NT2/D1 (cell line): ENCODE results near the gene MYO5A.

Experiments used
- YY1 ChIP-seq: IDR thresholded peaks from 2 replicates; pipeline ENCODE4 v1.6.1; 2011; ENCODE audit not compliant: insufficient read length, insufficient read depth
- ZNF274 ChIP-seq: IDR thresholded peaks from 2 replicates; pipeline ENCODE4 v1.6.1; 2011; ENCODE audit warnings: mild to moderate bottlenecking, low read depth, low read length

- TF ChIP-seq YY1, result no peak
- no peak for TF ChIP-seq ZNF274
These were observed 64.2 kb downstream of the MYO5A start for GRCh38 chr15:52464478-52464877.
